Measurements from ENCODE around the gene AKAP3. TPM values are rescaled to one million over a fixed set of nuclear protein-coding genes. Genes with fewer than 3 reads are reported as not detected.

Gene AKAP3
- total RNA-seq, 4 donors from 2014 or later = 0.79 to 1.6 (median 1.3) TPM; not detected in 1

- no peak for DNase-seq
- H3K36me3 ChIP-seq = no peaks in the 10 kb centered on the region
- no peaks in the 10 kb centered on the region for H3K9me3 ChIP-seq
- peak overlapping the region; percentile 64 to 68 for H3K4me3 ChIP-seq
- TF ChIP-seq POLR2A (IDR thresholded peaks at IDR 0.05) (no peak), CTCF (IDR thresholded peaks at IDR 0.05) (no peak)
- peaks cover 0 to 7% of the 10 kb centered on the region in 2 donors for H3K4me1 ChIP-seq
- H3K27me3 ChIP-seq = no peaks in the 10 kb centered on the region
- intact Hi-C loops (cut with DNase I; ENCODE audit: low total_unique reads) = no loop called here
- H3K27ac ChIP-seq = peak overlapping the region; percentile 86 to 91
Measured at GRCh38 chr12:4648104-4648500, 749 bp downstream of the AKAP3 start.

GRCh38 chr12:4645023-4645422, 3.8 kb downstream of the AKAP3 start:
- no peaks in the 10 kb centered on the region for H3K9me3 ChIP-seq
- intact Hi-C loops (cut with DNase I; ENCODE audit: low total_unique reads) = no loop called here
- peaks cover 0 to under 1% of the 10 kb centered on the region in 2 donors for H3K4me1 ChIP-seq
- H3K4me3 ChIP-seq = no peak overlapping the region
- TF ChIP-seq POLR2A (IDR thresholded peaks at IDR 0.05) = no peak
- TF ChIP-seq CTCF (IDR thresholded peaks at IDR 0.05) = no peak
- H3K27me3 ChIP-seq = no peaks in the 10 kb centered on the region
- no peak overlapping the region for H3K27ac ChIP-seq
- H3K36me3 ChIP-seq = no peaks in the 10 kb centered on the region
- no peak for DNase-seq

GRCh38 chr12:4643747-4644146, 5.1 kb downstream of the AKAP3 start:
- TF ChIP-seq CTCF (IDR thresholded peaks at IDR 0.05) (no peak), POLR2A (IDR thresholded peaks at IDR 0.05) (no peak)
- H3K4me3 ChIP-seq = no peak overlapping the region
- H3K36me3 ChIP-seq = no peaks in the 10 kb centered on the region
- no peak for DNase-seq
- intact Hi-C loops (cut with DNase I; ENCODE audit: low total_unique reads) = no loop called here
- H3K27me3 ChIP-seq = no peaks in the 10 kb centered on the region
- H3K9me3 ChIP-seq = no peaks in the 10 kb centered on the region
- no peak overlapping the region for H3K27ac ChIP-seq
- H3K4me1 ChIP-seq = no peaks in the 10 kb centered on the region

- H3K27me3 ChIP-seq = no peaks in the 10 kb centered on the region
- no peaks in the 10 kb centered on the region for H3K4me1 ChIP-seq
- DNase-seq = no peak
- H3K36me3 ChIP-seq = no peaks in the 10 kb centered on the region
- intact Hi-C loops (cut with DNase I; ENCODE audit: low total_unique reads) = no loop called here
- TF ChIP-seq CTCF (IDR thresholded peaks at IDR 0.05) (no peak), POLR2A (IDR thresholded peaks at IDR 0.05) (no peak)
- H3K4me3 ChIP-seq = no peak overlapping the region
- H3K27ac ChIP-seq = no peak overlapping the region
- H3K9me3 ChIP-seq = no peaks in the 10 kb centered on the region
Measured at GRCh38 chr12:4630262-4630661, 18.6 kb downstream of the AKAP3 start.

- no peak for DNase-seq
- H3K4me1 ChIP-seq = no peaks in the 10 kb centered on the region
- TF ChIP-seq POLR2A (IDR thresholded peaks at IDR 0.05) (no peak), CTCF (IDR thresholded peaks at IDR 0.05) (no peak)
- no peaks in the 10 kb centered on the region for H3K27me3 ChIP-seq
- no peak overlapping the region for H3K4me3 ChIP-seq
- no peaks in the 10 kb centered on the region for H3K9me3 ChIP-seq
- H3K36me3 ChIP-seq = no peaks in the 10 kb centered on the region
- H3K27ac ChIP-seq = no peak overlapping the region
- intact Hi-C loops (cut with DNase I; ENCODE audit: low total_unique reads) = no loop called here
Measured at GRCh38 chr12:4628406-4628805, 20.4 kb downstream of the AKAP3 start.

Data from uterus (tissue), 4 donors.